ENCODE data around the gene FARP1. TPM values are rescaled to one million over a fixed set of nuclear protein-coding genes. Genes with fewer than 3 reads are reported as not detected.

Gene FARP1
- total and polyA plus RNA-seq, 2 of the 8 experiments (the other 6 are each of a cell fraction or from before 2014, with no cell fraction given): 24.7 to 104 TPM

GRCh38 chr13:98321395-98321794 lies 178.5 kb downstream of the FARP1 start:
- 88% methylated on average over 2 of the region's 2 CpGs; no CpG with 5 or more reads in 1 of the 2 experiments for WGBS, 2 experiments (ENCODE audit: extremely low coverage in 1 of 2, insufficient coverage in 1 of 2, insufficient read length in 1 of 2, insufficient replicate concordance in 2 of 2, low coverage in 1 of 2, low lambda C conversion rate in 2 of 2, missing lambda C conversion rate in 1 of 2)
- no peak overlapping the region for H3K27ac ChIP-seq (ENCODE audit: low read depth, low read length)
- H3K4me2 ChIP-seq (ENCODE audit: insufficient read depth in 1 of 2, low read depth in 2 of 2, low read length in 2 of 2): no peak overlapping the region
- no peak for TF ChIP-seq RAD21 (IDR thresholded peaks at IDR 0.05 in 1 of 2, conservative IDR thresholded peaks at IDR 0.05 in 1 of 2; ENCODE audit: low read depth in 2 of 2, low read length in 2 of 2)
- TF ChIP-seq RFX5 (IDR thresholded peaks at IDR 0.05; ENCODE audit: borderline replicate concordance, low read depth, low read length): no peak
- TF ChIP-seq POLR2A (IDR thresholded peaks at IDR 0.05; ENCODE audit: control extremely low read depth in 1 of 2, low read depth in 2 of 2, low read length in 2 of 2): no peak
- TF ChIP-seq BCL11A (IDR thresholded peaks at IDR 0.05; ENCODE audit: low read depth in 2 of 2, low read length in 2 of 2): no peak
- no peak for TF ChIP-seq HDAC6 (IDR thresholded peaks at IDR 0.05; ENCODE audit: low read depth, low read length)
- no peak for TF ChIP-seq TEAD4 (IDR thresholded peaks at IDR 0.05; ENCODE audit: low read depth, low read length)
- TF ChIP-seq ZNF274 (IDR thresholded peaks at IDR 0.05; ENCODE audit: borderline replicate concordance, extremely low read depth, low read length): no peak
- TF ChIP-seq ASH2L (IDR thresholded peaks at IDR 0.05; ENCODE audit: low read length): no peak
- TF ChIP-seq CBX5 (IDR thresholded peaks at IDR 0.05; ENCODE audit: low read depth, low read length): no peak
- TF ChIP-seq SP1 (IDR thresholded peaks at IDR 0.05; ENCODE audit: low read depth, low read length): no peak
- TF ChIP-seq EP300 (IDR thresholded peaks at IDR 0.05; ENCODE audit: borderline replicate concordance in 1 of 2, low read depth in 2 of 2, low read length in 2 of 2): no peak
- FAIRE-seq (no peak), DNase-seq (ENCODE audit: low read depth in 1 of 2, low spot score in 2 of 2) (no peak)
- H2BK20ac ChIP-seq (ENCODE audit: low read length): no peak overlapping the region
- H4K8ac ChIP-seq (ENCODE audit: extremely low read depth, insufficient read depth, low read length): no peak overlapping the region
- no peaks in the 10 kb centered on the region for H3K36me3 ChIP-seq (ENCODE audit: control insufficient read depth in 2 of 4, insufficient read depth in 4 of 4, low read length in 3 of 4)
- no peak overlapping the region for H4K5ac ChIP-seq (ENCODE audit: insufficient read length, low read depth, low read length)
- peaks cover 0 to 15% (median 9%) of the 10 kb centered on the region in 4 experiments; a peak in 4 of 7 replicates for H3K4me1 ChIP-seq (replicated peaks in 1 of 4; ENCODE audit: control insufficient read depth in 3 of 4, insufficient read depth in 4 of 4, low read length in 3 of 4)
- H2AK5ac ChIP-seq (ENCODE audit: low read depth, low read length): no peak overlapping the region
- H3K9ac ChIP-seq (replicated peaks in 1 of 4; ENCODE audit: extremely low read depth in 1 of 4, low read depth in 3 of 4, low read length in 3 of 4): no peak overlapping the region
- H3K56ac ChIP-seq (replicated peaks; ENCODE audit: insufficient read length, low read depth, low read length): no peak overlapping the region
- no peak overlapping the region for H2BK120ac ChIP-seq (replicated peaks; ENCODE audit: low read depth, low read length)
- H2BK15ac ChIP-seq (ENCODE audit: low read length): no peak overlapping the region
- H2AFZ ChIP-seq (ENCODE audit: low read length): no peak overlapping the region
- ChIA-PET POLR2A (ENCODE audit: partially characterized antibody) (interaction anchor here (0.6 kb wide), 1 partner anchor 188 kb away, joined by 4 read pairs; no protein-coding TSS in a partner anchor), CTCF (ENCODE audit: partially characterized antibody) (interaction anchor here (0.9 to 1.2 kb wide), 2 partner anchors 10 to 33 kb away, joined by 3 read pairs; no protein-coding TSS in a partner anchor)
- H3K79me2 ChIP-seq (ENCODE audit: control insufficient read depth in 1 of 2, insufficient read depth in 2 of 2, low read length in 2 of 2): peaks cover 0 to 35% of the 10 kb centered on the region in 2 experiments; a peak in 2 of 4 replicates
- H2BK12ac ChIP-seq (ENCODE audit: low read depth, low read length): no peak overlapping the region
- no peaks in the 10 kb centered on the region for H3K9me3 ChIP-seq (ENCODE audit: insufficient read depth in 2 of 2, low read depth in 1 of 2, low read length in 1 of 2)
- H3K4ac ChIP-seq (replicated peaks; ENCODE audit: insufficient read length, low read depth, low read length): no peak overlapping the region
- H3K23ac ChIP-seq (ENCODE audit: insufficient read length): no peak overlapping the region
- peaks cover 2% of the 10 kb centered on the region; the same call in 1 of the 2 replicates for H3K79me1 ChIP-seq (ENCODE audit: low read depth, low read length)
- no peak overlapping the region for H3K14ac ChIP-seq (ENCODE audit: insufficient read length)
- H2BK5ac ChIP-seq (ENCODE audit: low read depth, low read length): no peak overlapping the region
- H3K4me3 ChIP-seq (ENCODE audit: extremely low read depth in 1 of 4, insufficient read depth in 2 of 4, low read depth in 3 of 4, low read length in 4 of 4): no peak overlapping the region
- H3K18ac ChIP-seq (ENCODE audit: extremely low read depth, low read length): no peak overlapping the region
- no peaks in the 10 kb centered on the region for H3K27me3 ChIP-seq (replicated peaks in 1 of 4; ENCODE audit: control insufficient read depth in 3 of 4, extremely low read depth in 1 of 4, insufficient read depth in 3 of 4, low read length in 3 of 4)
- H3K23me2 ChIP-seq (ENCODE audit: low read depth, low read length): peaks cover 2% of the 10 kb centered on the region; the same call in 1 of the 2 replicates
- H4K20me1 ChIP-seq (replicated peaks in 1 of 2; ENCODE audit: control insufficient read depth in 1 of 2, insufficient read depth in 2 of 2, low read length in 2 of 2): no peaks in the 10 kb centered on the region
- no peak overlapping the region for H4K91ac ChIP-seq (replicated peaks; ENCODE audit: insufficient read length, low read length)

Measured in H1 (cell line).